SK-N-SH (cell line): ENCODE results near the gene NUP58. TPM values are rescaled to one million over a fixed set of nuclear protein-coding genes. Genes with fewer than 3 reads are reported as not detected.
"Not testable (repeated sequence)": the region's sequence is repeated elsewhere in the genome, so short reads cannot be mapped to it uniquely, and the experiment has no call there.

Source experiments
- CTCF ChIA-PET: fragments of 300-600, 350-600 bp; formaldehyde crosslinking; extraction: SDS; loops from one replicate; lab custom pipeline; 2021; lab: Yijun Ruan, JAX
- POLR2A ChIA-PET: fragments of 350-600 bp; sonication (Branson Sonifier 250); formaldehyde crosslinking; extraction: SDS; loops from one replicate; lab custom pipeline; 2020; ENCODE audit warnings: antibody characterized with exemption, inconsistent platforms; lab: Yijun Ruan, JAX
- DNase-seq: peaks from one replicate; pipeline ENCODE4 v3.0.0; 2012
- H2AFZ ChIP-seq: fragments of 200-600 bp; sonication (generic); 2 replicates; pipeline ENCODE4 v1.8.1; 2016; ENCODE audit warnings: antibody characterized with exemption, mild to moderate bottlenecking, low read depth
- H3F3A ChIP-seq: fragments of 200-600 bp; sonication (generic); replicated peaks from 2 replicates; pipeline ENCODE3; 2016; ENCODE audit warnings: antibody characterized with exemption, mild to moderate bottlenecking; ENCODE audit not compliant: insufficient read depth
- H3K27ac ChIP-seq, 2 experiments: fragments of 200-500 bp in 1 of 2; fragments of 200-600 bp in 1 of 2; sonication (Bioruptor generic) in 1 of 2; sonication (generic), shearing (Covaris generic) in 1 of 2; 2 replicates each; pipeline versions ENCODE4 v1.5.1 to v1.6.1; 2014 to 2016; ENCODE audit warnings: low read depth in 2 of 2, inconsistent platforms in 1 of 2, low read length in 1 of 2, mild to moderate bottlenecking in 1 of 2, mixed read lengths in 1 of 2
- H3K27me3 ChIP-seq: fragments of 200-600 bp; sonication (generic), shearing (Covaris generic); 2 replicates; pipeline ENCODE4 v1.6.1; 2016; ENCODE audit warnings: mixed run types; ENCODE audit not compliant: insufficient read depth
- H3K36me3 ChIP-seq, 2 experiments: fragments of 200-500 bp in 1 of 2; fragments of 200-600 bp in 1 of 2; sonication (Bioruptor generic) in 1 of 2; sonication (generic) in 1 of 2; replicated peaks in 1 of 2; 2 replicates each; pipeline versions ENCODE3 to v1.5.1; 2014 to 2016; ENCODE audit warnings: low read length in 1 of 2, mild to moderate bottlenecking in 1 of 2; ENCODE audit not compliant: insufficient read depth in 2 of 2, control insufficient read depth in 1 of 2
- H3K4me1 ChIP-seq, 2 experiments: fragments of 200-500 bp in 1 of 2; fragments of 200-600 bp in 1 of 2; sonication (Bioruptor generic) in 1 of 2; sonication (generic), shearing (Covaris generic) in 1 of 2; 2 replicates each; pipeline versions ENCODE4 v1.5.1 to v1.6.1; 2014 to 2016; ENCODE audit warnings: low read depth in 1 of 2, low read length in 1 of 2, mixed run types in 1 of 2; ENCODE audit not compliant: insufficient read depth in 2 of 2, control insufficient read depth in 1 of 2
- H3K4me2 ChIP-seq: fragments of 200-600 bp; sonication (generic), shearing (Covaris generic); 2 replicates; pipeline ENCODE4 v1.6.1; 2017; ENCODE audit warnings: mixed run types
- H3K4me3 ChIP-seq, 2 experiments: fragments of 200-500 bp in 1 of 2; fragments of 200-600 bp in 1 of 2; sonication (Bioruptor generic) in 1 of 2; sonication (generic), shearing (Covaris generic) in 1 of 2; 2 replicates each; pipeline versions ENCODE4 v1.5.1 to v1.8.1; 2014 to 2016; ENCODE audit warnings: low read depth in 2 of 2, inconsistent platforms in 1 of 2, low read length in 1 of 2, mild to moderate bottlenecking in 1 of 2, mixed read lengths in 1 of 2, moderate library complexity in 1 of 2
- H3K79me2 ChIP-seq: fragments of 200-600 bp; sonication (generic); 2 replicates; pipeline ENCODE4 v1.8.1; 2017; ENCODE audit warnings: mild to moderate bottlenecking; ENCODE audit not compliant: insufficient read depth
- H3K9ac ChIP-seq: fragments of 200-600 bp; sonication (generic); 2 replicates; pipeline ENCODE4 v1.6.1; 2017; ENCODE audit warnings: mixed run types
- H3K9me2 ChIP-seq: fragments of 200-600 bp; sonication (generic); 2 replicates; pipeline ENCODE4 v1.6.1; 2017; ENCODE audit warnings: mixed run types
- H3K9me3 ChIP-seq: fragments of 200-600 bp; sonication (generic); 2 replicates; pipeline ENCODE4 v1.6.1; 2017; ENCODE audit warnings: mixed run types, mild to moderate bottlenecking, moderate library complexity
- H4K20me1 ChIP-seq: fragments of 200-600 bp; sonication (generic); 2 replicates; pipeline ENCODE4 v1.6.1; 2017; ENCODE audit warnings: mild to moderate bottlenecking, mixed run types; ENCODE audit not compliant: insufficient read depth
- CHD2 ChIP-seq: fragments of 150-350 bp; IDR thresholded peaks from 2 replicates; pipeline ENCODE4 v1.6.1; 2018; ENCODE audit warnings: low read length; ENCODE audit not compliant: partially characterized antibody
- EZH2phosphoT487 ChIP-seq: fragments of 200-600 bp; sonication (generic); IDR thresholded peaks from 2 replicates; pipeline ENCODE4 v1.6.1; 2017; ENCODE audit warnings: low read depth, mixed run types, mild to moderate bottlenecking, antibody characterized with exemption, moderate library complexity, borderline replicate concordance
- FOXM1 ChIP-seq: IDR thresholded peaks from 2 replicates; pipeline ENCODE4 v1.4.0; 2012; ENCODE audit warnings: low read depth, mild to moderate bottlenecking
- MEF2A ChIP-seq: IDR thresholded peaks from 2 replicates; pipeline ENCODE4 v1.4.0; 2012; ENCODE audit warnings: low read depth, borderline replicate concordance
- MXI1 ChIP-seq: IDR thresholded peaks from 2 replicates; pipeline ENCODE4 v1.6.1; 2012; ENCODE audit warnings: mild to moderate bottlenecking, low read depth, low read length, improper control_type of control experiment
- POLR2AphosphoS5 ChIP-seq: IDR thresholded peaks from 2 replicates; pipeline ENCODE4 v1.6.1; 2012; ENCODE audit warnings: low read depth, low read length
- RAD21 ChIP-seq: IDR thresholded peaks from 2 replicates; pipeline ENCODE4 v1.6.1; 2012; ENCODE audit warnings: mild to moderate bottlenecking, low read length
- RCOR1 ChIP-seq: fragments of 150-350 bp; IDR thresholded peaks from 2 replicates; pipeline ENCODE4 v1.6.1; 2017; ENCODE audit warnings: antibody characterized with exemption, low read length
- RFX5 ChIP-seq: IDR thresholded peaks from 2 replicates; pipeline ENCODE4 v1.6.1; 2012; ENCODE audit warnings: mild to moderate bottlenecking, improper control_type of control experiment, low read length
- SIN3A ChIP-seq: IDR thresholded peaks from 2 replicates; pipeline ENCODE4 v1.6.1; 2012; ENCODE audit warnings: low read depth, mild to moderate bottlenecking, low read length, moderate library complexity, borderline replicate concordance
- TEAD4 ChIP-seq: IDR thresholded peaks from 2 replicates; pipeline ENCODE4 v1.4.0; 2012; ENCODE audit warnings: mild to moderate bottlenecking, borderline replicate concordance; ENCODE audit not compliant: insufficient read depth
- YY1 ChIP-seq: IDR thresholded peaks from 2 replicates; pipeline ENCODE4 v1.4.0; 2012; ENCODE audit warnings: low read depth, mild to moderate bottlenecking
- ZBTB33 ChIP-seq: IDR thresholded peaks from 2 replicates; pipeline ENCODE4 v1.4.0; 2012; ENCODE audit warnings: low read depth, borderline replicate concordance
- WGBS: methylation state at CpG from one replicate; pipeline ENCODE4 v1.1.6; 2017; ENCODE audit warnings: low lambda C conversion rate; 5-methylcytosine and 5-hydroxymethylcytosine counted together
- polyA plus RNA-seq, 3 experiments: library from polyadenylated mRNA; depleted of rRNA; stranded (reverse); fragments of >200 nt; gene quantifications; 2 replicates each; pipeline ENCODE4 v1.2.3, GENCODE V29; 2012
- TF ChIP-seq, protein P1 (sequence below): fragments of 200-600 bp; sonication (generic); IDR thresholded peaks from 2 replicates; pipeline ENCODE4 v1.6.1; 2017; ENCODE audit warnings: antibody characterized with exemption, mild to moderate bottlenecking, moderate library complexity
- TF ChIP-seq, protein P2 (sequence below): IDR thresholded peaks from 2 replicates; pipeline ENCODE4 v1.4.0; 2012; ENCODE audit warnings: low read depth, borderline replicate concordance
- TF ChIP-seq, protein P3 (sequence below): fragments of 150-350 bp; IDR thresholded peaks from 2 replicates; pipeline ENCODE4 v1.6.1; 2017; ENCODE audit warnings: antibody characterized with exemption, low read length, low read depth, borderline replicate concordance

Gene NUP58
- polyA plus RNA-seq, 1 of the 3 experiments (the other 2 are of a cell fraction): 18.1 TPM

DNA sequence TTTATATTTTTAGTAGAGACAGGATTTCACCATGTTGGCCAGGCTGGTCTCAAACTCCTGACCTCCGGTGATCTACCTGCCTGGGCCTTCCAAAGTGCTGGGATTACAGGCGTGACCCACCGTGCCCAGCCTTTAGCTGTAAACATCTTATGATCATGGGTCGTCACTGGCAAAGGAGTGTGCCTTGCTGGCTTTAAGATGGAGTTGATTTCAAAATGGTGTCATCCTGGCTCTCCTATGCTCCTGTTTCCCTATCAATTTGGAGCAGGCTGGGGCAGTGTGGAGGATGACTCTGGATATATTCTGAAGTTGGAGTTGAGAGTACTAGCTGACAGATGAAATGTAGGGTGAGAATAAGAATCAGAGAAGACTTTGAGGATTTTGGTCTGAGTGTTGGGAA, 51.9 kb downstream of the NUP58 start:
- Histone ChIP-seq H2AFZ (no peak overlapping the region), H3K36me3 (no peaks in the 10 kb centered on the region), H3K9ac (no peak overlapping the region), H3K4me2 (no peak overlapping the region), H3K27ac (no peak overlapping the region), H3K9me2 (no peaks in the 10 kb centered on the region), H3K9me3 (no peaks in the 10 kb centered on the region), H3K4me3 (no peak overlapping the region), H3K4me1 (peaks cover 0 to 4% of the 10 kb centered on the region in 2 experiments; a peak in 1 of 4 replicates), H3K79me2 (no peaks in the 10 kb centered on the region)
- WGBS: 38% methylated on average over 1 of the region's 4 CpGs
- no peak for TF ChIP-seq EZH2phosphoT487
- TF ChIP-seq RCOR1: no peak
- TF ChIP-seq, all 33 proteins: peak for 0
- no peak for DNase-seq
- H3F3A ChIP-seq: no peaks in the 10 kb centered on the region
- peaks cover 9% of the 10 kb centered on the region; the same call in 1 of the 2 replicates for H3K27me3 ChIP-seq
- ChIA-PET POLR2A (no interaction called here), CTCF (interaction anchor here (0.8 to 2.9 kb wide), 3 partner anchors 22 to 66 kb away, joined by 3 to 14 read pairs (median 4); no protein-coding TSS in a partner anchor)
- no peaks in the 10 kb centered on the region for H4K20me1 ChIP-seq

GRCh38 chr13:25354377-25354776, 53.0 kb downstream of the NUP58 start:
- Histone ChIP-seq H3K27me3 (peaks cover 9% of the 10 kb centered on the region; the same call in 1 of the 2 replicates), H2AFZ (no peak overlapping the region), H3K4me3 (no peak overlapping the region), H3K79me2 (no peaks in the 10 kb centered on the region), H3K4me1 (peaks cover 0 to 4% of the 10 kb centered on the region in 2 experiments; a peak in 1 of 4 replicates), H4K20me1 (no peaks in the 10 kb centered on the region), H3K9me3 (no peaks in the 10 kb centered on the region), H3F3A (no peaks in the 10 kb centered on the region), H3K36me3 (no peaks in the 10 kb centered on the region), H3K9me2 (no peaks in the 10 kb centered on the region), H3K9ac (no peak overlapping the region), H3K27ac (no peak overlapping the region), H3K4me2 (no peak overlapping the region)
- no peak for DNase-seq
- CTCF ChIA-PET: interaction anchor here (2.9 kb wide), 1 partner anchor 21 kb away, joined by 14 read pairs; no protein-coding TSS in a partner anchor
- POLR2A ChIA-PET: interaction anchor here (0.6 kb wide), 1 partner anchor 1152 kb away, joined by 5 read pairs; no protein-coding TSS in a partner anchor
- WGBS: 63% methylated on average over 6 of the region's 6 CpGs
- TF ChIP-seq RFX5: no peak
- TF ChIP-seq, protein P1, sequence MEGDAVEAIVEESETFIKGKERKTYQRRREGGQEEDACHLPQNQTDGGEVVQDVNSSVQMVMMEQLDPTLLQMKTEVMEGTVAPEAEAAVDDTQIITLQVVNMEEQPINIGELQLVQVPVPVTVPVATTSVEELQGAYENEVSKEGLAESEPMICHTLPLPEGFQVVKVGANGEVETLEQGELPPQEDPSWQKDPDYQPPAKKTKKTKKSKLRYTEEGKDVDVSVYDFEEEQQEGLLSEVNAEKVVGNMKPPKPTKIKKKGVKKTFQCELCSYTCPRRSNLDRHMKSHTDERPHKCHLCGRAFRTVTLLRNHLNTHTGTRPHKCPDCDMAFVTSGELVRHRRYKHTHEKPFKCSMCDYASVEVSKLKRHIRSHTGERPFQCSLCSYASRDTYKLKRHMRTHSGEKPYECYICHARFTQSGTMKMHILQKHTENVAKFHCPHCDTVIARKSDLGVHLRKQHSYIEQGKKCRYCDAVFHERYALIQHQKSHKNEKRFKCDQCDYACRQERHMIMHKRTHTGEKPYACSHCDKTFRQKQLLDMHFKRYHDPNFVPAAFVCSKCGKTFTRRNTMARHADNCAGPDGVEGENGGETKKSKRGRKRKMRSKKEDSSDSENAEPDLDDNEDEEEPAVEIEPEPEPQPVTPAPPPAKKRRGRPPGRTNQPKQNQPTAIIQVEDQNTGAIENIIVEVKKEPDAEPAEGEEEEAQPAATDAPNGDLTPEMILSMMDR: no peak
- TF ChIP-seq, protein P2, sequence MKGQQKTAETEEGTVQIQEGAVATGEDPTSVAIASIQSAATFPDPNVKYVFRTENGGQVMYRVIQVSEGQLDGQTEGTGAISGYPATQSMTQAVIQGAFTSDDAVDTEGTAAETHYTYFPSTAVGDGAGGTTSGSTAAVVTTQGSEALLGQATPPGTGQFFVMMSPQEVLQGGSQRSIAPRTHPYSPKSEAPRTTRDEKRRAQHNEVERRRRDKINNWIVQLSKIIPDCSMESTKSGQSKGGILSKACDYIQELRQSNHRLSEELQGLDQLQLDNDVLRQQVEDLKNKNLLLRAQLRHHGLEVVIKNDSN: no peak
- no peak for TF ChIP-seq FOXM1
- no peak for TF ChIP-seq POLR2AphosphoS5
- TF ChIP-seq MXI1: no peak
- no peak for TF ChIP-seq CHD2
- no peak for TF ChIP-seq RAD21
- TF ChIP-seq TEAD4: no peak
- no peak for TF ChIP-seq ZBTB33
- TF ChIP-seq, protein P3, sequence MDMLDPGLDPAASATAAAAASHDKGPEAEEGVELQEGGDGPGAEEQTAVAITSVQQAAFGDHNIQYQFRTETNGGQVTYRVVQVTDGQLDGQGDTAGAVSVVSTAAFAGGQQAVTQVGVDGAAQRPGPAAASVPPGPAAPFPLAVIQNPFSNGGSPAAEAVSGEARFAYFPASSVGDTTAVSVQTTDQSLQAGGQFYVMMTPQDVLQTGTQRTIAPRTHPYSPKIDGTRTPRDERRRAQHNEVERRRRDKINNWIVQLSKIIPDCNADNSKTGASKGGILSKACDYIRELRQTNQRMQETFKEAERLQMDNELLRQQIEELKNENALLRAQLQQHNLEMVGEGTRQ: no peak
- no peak for TF ChIP-seq YY1
- TF ChIP-seq MEF2A: no peak
- no peak for TF ChIP-seq RCOR1
- no peak for TF ChIP-seq SIN3A

DNA sequence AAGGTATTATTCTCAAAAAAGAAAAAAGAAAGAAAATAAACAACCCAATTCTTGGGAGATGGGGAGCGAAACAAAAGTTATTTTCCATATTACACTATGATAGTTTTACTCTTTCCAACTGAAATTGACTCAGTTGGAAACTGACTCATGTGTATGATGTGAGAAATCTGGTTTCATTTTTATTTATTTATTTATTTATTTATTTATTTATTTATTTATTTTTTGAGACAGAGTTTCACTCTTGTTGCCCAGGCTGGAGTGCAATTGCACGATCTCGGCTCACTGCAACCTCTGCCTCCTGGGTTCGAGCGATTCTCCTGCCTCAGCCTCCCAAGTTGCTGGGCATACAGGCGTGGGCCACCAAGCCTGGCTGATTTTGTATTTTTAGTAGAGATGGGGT, 59.0 kb downstream of the NUP58 start:
- H2AFZ ChIP-seq, H3K27me3 ChIP-seq, DNase-seq, H4K20me1 ChIP-seq, H3K9ac ChIP-seq, H3K4me2 ChIP-seq, H3K79me2 ChIP-seq, H3K27ac ChIP-seq, CTCF ChIA-PET, H3K4me1 ChIP-seq, H3K9me3 ChIP-seq, H3K9me2 ChIP-seq, H3K36me3 ChIP-seq, POLR2A ChIA-PET, H3K4me3 ChIP-seq, H3F3A ChIP-seq: not testable (repeated sequence)
- WGBS: 66% methylated on average over 6 of the region's 6 CpGs
